Ovary (tissue), 9 donors: ENCODE results near the gene FOSL2. TPM values are rescaled to one million over a fixed set of nuclear protein-coding genes. Genes with fewer than 3 reads are reported as not detected.

Experiments
- DNase-seq, 5 donors: peaks; one replicate each; pipeline ENCODE4 v3.0.0-alpha.2; 2019 to 2020
- H3K27ac ChIP-seq, 2 donors: fragments of 200-600 bp; one replicate each; pipeline versions ENCODE4 v1.5.1 to v1.8.0; 2019 to 2022
- H3K27me3 ChIP-seq: fragments of 200-600 bp; one replicate; pipeline ENCODE4 v1.8.0; 2022
- H3K36me3 ChIP-seq: fragments of 200-600 bp; sonication (generic); one replicate; pipeline ENCODE4 v1.5.1; 2019
- H3K4me1 ChIP-seq: one replicate; pipeline ENCODE4 v1.8.1; 2013; ENCODE audit warnings: mild to moderate bottlenecking, moderate library complexity; ENCODE audit not compliant: insufficient read depth
- H3K4me3 ChIP-seq: fragments of 200-600 bp; sonication (generic); one replicate; pipeline ENCODE4 v1.5.1; 2017
- H3K9me3 ChIP-seq, 2 donors: fragments of 200-600 bp in 1 of 2; sonication (generic) in 1 of 2; one replicate each; pipeline versions ENCODE4 v1.5.1 to v1.8.1; 2013 to 2019; ENCODE audit warnings: mild to moderate bottlenecking in 1 of 2, moderate library complexity in 1 of 2
- CTCF ChIP-seq, 3 donors: fragments of 450-650 bp in 2 of 3; fragments of 200-600 bp in 1 of 3; IDR thresholded peaks; one replicate each; pipeline versions ENCODE4 v1.5.1 to v1.8.0; 2016 to 2022; ENCODE audit warnings: antibody characterized with exemption in 3 of 3, mild to moderate bottlenecking in 1 of 3
- EP300 ChIP-seq: sonication (generic); formaldehyde crosslinking; IDR thresholded peaks from one replicate; pipeline ENCODE4 v1.6.1; 2017; ENCODE audit warnings: antibody characterized with exemption
- POLR2A ChIP-seq: fragments of 450-650 bp; IDR thresholded peaks from one replicate; pipeline ENCODE4 v1.6.1; 2017; ENCODE audit warnings: antibody characterized with exemption, mild to moderate bottlenecking, moderate library complexity
- WGBS, 3 donors: extraction: QIAGEN DNeasy Blood & Tissue Kit in 1 of 3; methylation state at CpG; one replicate each; pipeline versions ENCODE4 v1.1.5 to v1.1.7; 2013 to 2017; 5-methylcytosine and 5-hydroxymethylcytosine counted together
- intact Hi-C, 4 donors: fragments of 100-400 bp; cut with DNase I; formaldehyde crosslinking; loops; one replicate each; pipeline versions ENCODE4 v1.11.0 to v1.15.1; 2022 to 2023
- polyA plus RNA-seq, 2 donors: library from polyadenylated mRNA; stranded (reverse); fragments of 200-250 nt in 1 of 2; fragments of 350-450 nt in 1 of 2; fragmentation: Illumina TruSeq in 1 of 2; extraction: RNeasy Lipid Tissue Mini Kit (QIAGEN cat#74804) in 1 of 2; gene quantifications; one replicate each; pipeline ENCODE4 v1.2.3, GENCODE V29; 2013 to 2014
- total RNA-seq, 7 donors: library from RNA; depleted of rRNA in 2 of 7; stranded (reverse); fragments of >200 nt in 2 of 7; fragmentation: NEBNext Ultra II Directional in 3 of 7; extraction: Animal tissue kit (Norgen Biotek cat#: 25700) in 3 of 7; gene quantifications; one replicate each; pipeline versions ENCODE4 v1.1.0 to v1.2.4, GENCODE V29; 2016 to 2023
- donor health status: DM: no; HTN: no; CAD: no; lungs with moderate emphysema.
- donor health status: DM: no; HTN: no; CAD: no.
- donor health status: Bipolar disorder and iron deficiency.
- donor health status: DM: yes; HTN: yes; CAD: no.
- donor health status: DM: no; HTN: no; CAD: no.
- donor health status: DM: yes; HTN: yes; CAD: no.

The FOSL2 gene
- total and polyA plus RNA-seq, 9 donors: 56.2 to 322 (median 146) TPM

GRCh38 chr2:28366496-28367282 lies 26.0 kb upstream of the FOSL2 start:
- no peak overlapping the region for H3K27ac ChIP-seq
- H3K9me3 ChIP-seq: no peaks in the 10 kb centered on the region
- TF ChIP-seq POLR2A (no peak), CTCF (IDR thresholded peaks at IDR 0.05) (no peak), EP300 (no peak)
- WGBS, 3 donors: 74 to 79% (median 79%) methylated on average over 19 of the region's 19 CpGs
- no peak for DNase-seq
- H3K36me3 ChIP-seq: no peaks in the 10 kb centered on the region
- no peaks in the 10 kb centered on the region for H3K27me3 ChIP-seq
- H3K4me1 ChIP-seq: peaks cover 3% of the 10 kb centered on the region
- no peak overlapping the region for H3K4me3 ChIP-seq
- intact Hi-C loops: no loop called here

- no peak for TF ChIP-seq POLR2A
- no peak for TF ChIP-seq CTCF (IDR thresholded peaks at IDR 0.05)
- TF ChIP-seq EP300: no peak
- 80 to 84% (median 82%) methylated on average over 18 to 19 of the region's 19 CpGs for WGBS, 3 donors
- no peak for DNase-seq
- Histone ChIP-seq H3K36me3 (no peaks in the 10 kb centered on the region), H3K9me3 (no peaks in the 10 kb centered on the region), H3K4me3 (no peak overlapping the region), H3K4me1 (no peaks in the 10 kb centered on the region), H3K27me3 (no peaks in the 10 kb centered on the region), H3K27ac (no peak overlapping the region)
- intact Hi-C loops: no loop called here
These were observed 24.8 kb upstream of the FOSL2 start for GRCh38 chr2:28367667-28368356.

- no peaks in the 10 kb centered on the region for H3K9me3 ChIP-seq
- 90 to 95% (median 92%) methylated on average over 9 of the region's 9 CpGs for WGBS, 3 donors
These were observed 24.3 kb upstream of the FOSL2 start for GRCh38 chr2:28368357-28368798.

GRCh38 chr2:28369358-28369757 lies 23.3 kb upstream of the FOSL2 start:
- WGBS, 3 donors: 66 to 68% (median 66%) methylated on average over 5 of the region's 5 CpGs
- intact Hi-C loops: no loop called here

More at GRCh38 chr2:28368357-28368798, 24.3 kb upstream of the FOSL2 start:
- Histone ChIP-seq H3K36me3 (no peaks in the 10 kb centered on the region), H3K4me1 (no peaks in the 10 kb centered on the region), H3K4me3 (no peak overlapping the region), H3K27ac (no peak overlapping the region), H3K27me3 (no peaks in the 10 kb centered on the region)
- DNase-seq: no peak
- intact Hi-C loops: no loop called here
- no peak for TF ChIP-seq EP300
- no peak for TF ChIP-seq CTCF (IDR thresholded peaks at IDR 0.05)
- no peak for TF ChIP-seq POLR2A

More at GRCh38 chr2:28369358-28369757, 23.3 kb upstream of the FOSL2 start:
- Histone ChIP-seq H3K4me3 (no peak overlapping the region), H3K9me3 (no peaks in the 10 kb centered on the region), H3K27me3 (no peaks in the 10 kb centered on the region), H3K27ac (no peak overlapping the region), H3K36me3 (no peaks in the 10 kb centered on the region), H3K4me1 (no peaks in the 10 kb centered on the region)
- TF ChIP-seq EP300: no peak
- no peak for TF ChIP-seq CTCF (IDR thresholded peaks at IDR 0.05)
- DNase-seq: no peak
